BLaER1 (cell line): ENCODE measurements around the gene TUBA4A.

ENCODE experiments used
- H3K27ac ChIP-seq: shearing (Covaris generic); formaldehyde crosslinking; 2 replicates; pipeline ENCODE4 v1.8.1; 2022
- H3K27me3 ChIP-seq: shearing (Covaris generic); formaldehyde crosslinking; 2 replicates; pipeline ENCODE4 v1.8.1; 2022
- H3K36me3 ChIP-seq: shearing (Covaris generic); formaldehyde crosslinking; 2 replicates; pipeline ENCODE4 v1.8.1; 2022
- H3K4me1 ChIP-seq: shearing (Covaris generic); formaldehyde crosslinking; 2 replicates; pipeline ENCODE4 v1.8.1; 2022
- H3K4me2 ChIP-seq: shearing (Covaris generic); formaldehyde crosslinking; 2 replicates; pipeline ENCODE4 v1.8.1; 2022
- H3K4me3 ChIP-seq: shearing (Covaris generic); formaldehyde crosslinking; 2 replicates; pipeline ENCODE4 v1.8.1; 2022
- H3K9ac ChIP-seq: shearing (Covaris generic); formaldehyde crosslinking; 2 replicates; pipeline ENCODE4 v1.8.1; 2022
- H3K9me3 ChIP-seq: shearing (Covaris generic); formaldehyde crosslinking; 2 replicates; pipeline ENCODE4 v1.8.1; 2022
- H4K20me1 ChIP-seq: shearing (Covaris generic); formaldehyde crosslinking; 2 replicates; pipeline ENCODE4 v1.8.1; 2022
- Cebpa-rat ChIP-seq: shearing (Covaris generic); IDR thresholded peaks from 2 replicates; pipeline ENCODE4 v1.8.1; 2022

Gene TUBA4A

GRCh38 chr2:219281588-219281987, 27.9 kb upstream of the TUBA4A start:
- Histone ChIP-seq H3K4me3 (no peak overlapping the region; the same call in 1 of the 2 replicates), H3K4me2 (peak overlapping the region; percentile 99), H4K20me1 (peaks cover 30% of the 10 kb centered on the region; the same call in 1 of the 2 replicates), H3K9ac (peak overlapping the region; percentile 49; the same call in 1 of the 2 replicates), H3K4me1 (peaks cover 88% of the 10 kb centered on the region), H3K36me3 (peaks cover 9% of the 10 kb centered on the region; the same call in 1 of the 2 replicates), H3K27ac (0 out of 2 replicates have a peak overlapping the region, but pooled peaks have one; percentile 10), H3K9me3 (no peaks in the 10 kb centered on the region), H3K27me3 (no peaks in the 10 kb centered on the region)
- TF ChIP-seq Cebpa-rat, result no peak

DNA sequence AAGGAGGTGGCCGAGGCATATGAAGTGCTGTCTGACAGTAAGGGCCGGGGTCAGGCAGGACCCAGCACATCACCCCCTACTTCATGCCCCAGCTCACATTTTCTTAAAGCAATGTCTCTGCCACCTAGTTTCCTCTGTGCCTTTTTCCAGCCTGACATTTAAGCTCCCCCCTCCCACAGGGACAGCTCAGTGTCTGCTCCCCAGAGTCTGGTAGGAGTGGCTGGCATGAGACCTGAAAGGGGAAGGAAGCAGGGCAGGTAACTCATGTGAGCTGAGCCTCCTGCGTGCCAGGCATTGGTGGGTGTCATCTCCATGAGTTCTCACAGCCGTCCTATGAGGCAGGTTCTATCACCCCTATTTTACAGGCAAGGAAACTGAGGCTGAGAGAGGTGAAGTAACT, 26.9 kb upstream of the TUBA4A start:
- no peaks in the 10 kb centered on the region for H3K9me3 ChIP-seq
- peak overlapping the region; percentile 74; the same call in 1 of the 2 replicates for H3K4me3 ChIP-seq
- H3K27me3 ChIP-seq, result no peaks in the 10 kb centered on the region
- no peak overlapping the region for H3K27ac ChIP-seq
- H3K9ac ChIP-seq, result peak overlapping the region; percentile 49
- no peak for TF ChIP-seq Cebpa-rat
- H3K36me3 ChIP-seq, result peaks cover 9% of the 10 kb centered on the region; the same call in 1 of the 2 replicates
- peak overlapping the region; percentile 99 for H3K4me2 ChIP-seq
- H3K4me1 ChIP-seq, result peaks cover 79% of the 10 kb centered on the region
- H4K20me1 ChIP-seq, result peaks cover 30% of the 10 kb centered on the region; the same call in 1 of the 2 replicates

DNA sequence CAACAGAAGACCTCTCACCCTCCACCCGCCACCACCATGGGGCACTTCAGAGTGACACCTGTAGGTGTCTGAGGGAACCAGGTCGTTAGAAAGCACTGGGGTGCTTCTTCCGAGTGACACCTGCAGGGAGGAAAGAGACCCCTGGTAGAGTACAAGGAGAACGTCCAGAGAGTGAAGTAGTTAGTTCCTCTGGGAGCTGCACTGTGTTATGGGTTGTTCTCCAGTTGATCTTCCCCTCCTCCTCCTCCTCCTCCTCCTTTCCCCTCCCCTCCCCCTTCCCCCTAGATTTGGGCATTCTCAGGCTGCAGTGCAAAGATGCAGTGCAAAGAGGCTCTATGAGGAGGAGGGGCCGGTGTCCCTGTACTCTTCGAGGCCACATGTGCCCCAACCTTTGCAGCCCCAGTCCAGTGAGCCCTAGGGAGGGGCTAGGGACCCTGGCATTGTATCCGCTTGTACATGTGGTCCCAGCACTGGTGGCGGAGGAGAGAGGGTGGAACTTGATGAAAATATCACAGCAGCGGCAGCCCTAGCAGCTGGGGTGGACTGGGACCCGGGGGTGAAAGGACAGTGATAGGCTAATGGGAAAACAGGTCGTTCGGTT, 26.3 kb upstream of the TUBA4A start:
- Histone ChIP-seq H3K9ac (peak overlapping the region; percentile 85), H3K27ac (peak overlapping the region; percentile 91), H3K9me3 (no peaks in the 10 kb centered on the region), H3K27me3 (no peaks in the 10 kb centered on the region), H3K4me2 (peak overlapping the region; percentile 99), H4K20me1 (peaks cover 28% of the 10 kb centered on the region; the same call in 1 of the 2 replicates), H3K4me3 (peak overlapping the region; percentile 74), H3K4me1 (peaks cover 73% of the 10 kb centered on the region), H3K36me3 (peaks cover 9% of the 10 kb centered on the region; the same call in 1 of the 2 replicates)
- no peak for TF ChIP-seq Cebpa-rat

- H3K4me3 ChIP-seq, result peak within 1 kb of the TSS; percentile 74
- H3K27ac ChIP-seq, result peak within 1 kb of the TSS; percentile 91
- H3K27me3 ChIP-seq, result no peaks in the 10 kb centered on the region
- peak within 1 kb of the TSS; percentile 85 for H3K9ac ChIP-seq
- H4K20me1 ChIP-seq, result peaks cover 21% of the 10 kb centered on the region; the same call in 1 of the 2 replicates
- H3K9me3 ChIP-seq, result no peaks in the 10 kb centered on the region
- peaks cover 3% of the 10 kb centered on the region; the same call in 1 of the 2 replicates for H3K36me3 ChIP-seq
- H3K4me2 ChIP-seq, result peak within 1 kb of the TSS; percentile 99
- peaks cover 66% of the 10 kb centered on the region for H3K4me1 ChIP-seq
- TF ChIP-seq Cebpa-rat, result no peak
Observed at GRCh38 chr2:219279151-219279915, 25.6 kb upstream of the TUBA4A start, which contains the start of gene DNAJB2. Gene DNAJB2, plus strand, starts transcription at chr2:219279366. Its CDS starts 468 bp downstream, at chr2:219279834.

DNA sequence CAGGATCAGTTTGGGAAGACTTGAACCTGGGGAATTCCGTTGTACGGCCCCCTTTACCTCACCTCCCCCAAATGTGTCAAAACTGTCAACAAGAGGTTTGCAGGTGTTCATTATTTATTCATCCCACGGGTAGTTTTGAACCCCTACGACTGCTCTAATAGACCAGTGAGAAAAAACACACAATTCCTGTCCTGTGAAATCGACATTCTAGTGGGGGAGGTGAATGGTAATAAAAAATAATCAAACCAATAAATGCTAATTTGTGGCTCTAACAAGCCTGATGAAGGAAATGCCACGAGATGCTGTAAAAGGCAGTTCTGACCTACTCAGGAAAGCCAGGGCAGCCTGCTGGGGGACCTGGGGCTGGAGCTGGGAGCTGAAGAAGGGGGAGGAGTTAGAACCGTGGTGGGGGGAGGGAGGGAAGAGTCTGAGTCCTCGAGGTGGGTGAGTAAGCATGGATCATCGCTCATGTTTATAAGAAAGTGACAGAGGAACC, 25.0 kb upstream of the TUBA4A start:
- Histone ChIP-seq H3K4me1 (peaks cover 60% of the 10 kb centered on the region), H3K27ac (peak overlapping the region; percentile 76)
- no peak for TF ChIP-seq Cebpa-rat

DNA sequence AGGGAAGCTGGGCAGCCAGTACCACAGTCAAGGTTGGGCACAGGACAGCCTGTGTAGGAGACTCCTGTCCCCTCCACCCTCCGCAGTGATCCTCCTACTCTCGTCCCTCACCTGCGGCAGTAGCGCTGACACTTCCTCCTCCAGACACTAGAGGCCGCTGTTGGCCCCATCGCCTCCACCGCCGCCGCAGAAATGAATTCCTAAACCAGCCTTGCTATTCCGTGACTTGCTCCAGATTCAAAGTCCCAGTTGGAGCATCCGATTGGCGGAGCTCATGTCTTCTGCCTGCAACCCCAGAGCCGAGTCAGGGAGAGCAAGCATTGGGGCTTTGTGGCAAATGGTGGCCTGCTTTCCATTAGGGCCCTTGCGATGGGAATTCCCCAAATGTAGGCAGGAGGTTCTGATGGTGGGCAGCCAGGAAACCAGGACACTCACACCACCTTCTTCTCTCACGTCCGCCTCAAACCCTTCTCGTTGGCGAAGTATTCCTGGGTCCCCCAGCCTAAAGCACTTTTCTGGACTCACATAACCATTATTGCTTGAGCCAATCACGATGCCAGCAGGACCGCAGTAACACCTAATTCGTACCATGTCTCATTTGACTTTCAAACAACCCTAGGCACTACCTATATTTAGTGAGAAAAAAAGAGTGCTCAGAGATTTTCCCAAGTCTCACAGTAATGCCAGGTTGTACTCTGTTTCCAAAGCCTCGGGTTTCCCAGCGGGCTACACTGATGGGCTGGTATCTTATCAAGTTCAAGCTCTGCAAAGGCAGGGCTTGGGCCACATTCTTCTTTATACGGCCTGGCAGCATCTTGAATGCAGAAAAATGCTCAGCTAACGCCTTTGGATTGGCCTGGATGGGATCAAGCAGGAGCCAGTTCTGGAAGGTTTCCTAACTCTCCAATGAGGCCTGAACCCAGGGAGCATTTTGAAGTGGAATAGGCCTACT, 24.3 kb upstream of the TUBA4A start:
- peak overlapping the region; percentile 85; the same call in 1 of the 2 replicates for H3K9ac ChIP-seq

More for the DNA sequence above, 25.0 kb upstream of the TUBA4A start:
- H3K27me3 ChIP-seq, result no peaks in the 10 kb centered on the region
- no peaks in the 10 kb centered on the region for H3K9me3 ChIP-seq
- peak overlapping the region; percentile 74 for H3K4me3 ChIP-seq
- H4K20me1 ChIP-seq, result peaks cover 19% of the 10 kb centered on the region; the same call in 1 of the 2 replicates
- peak overlapping the region; percentile 85 for H3K9ac ChIP-seq
- peak overlapping the region; percentile 79 for H3K4me2 ChIP-seq
- H3K36me3 ChIP-seq, result no peaks in the 10 kb centered on the region

GRCh38 chr2:219274361-219274921, 20.7 kb upstream of the TUBA4A start:
- H3K27ac ChIP-seq, result no peak overlapping the region
- no peaks in the 10 kb centered on the region for H3K27me3 ChIP-seq
- H3K4me2 ChIP-seq, result no peak overlapping the region
- H3K9ac ChIP-seq, result no peak overlapping the region
- peaks cover 17% of the 10 kb centered on the region for H3K4me1 ChIP-seq
- no peaks in the 10 kb centered on the region for H3K9me3 ChIP-seq
- no peaks in the 10 kb centered on the region for H3K36me3 ChIP-seq
- H4K20me1 ChIP-seq, result no peaks in the 10 kb centered on the region
- no peak overlapping the region for H3K4me3 ChIP-seq
- no peak for TF ChIP-seq Cebpa-rat

More for the DNA sequence above, 24.3 kb upstream of the TUBA4A start:
- H3K27ac ChIP-seq, result peak overlapping the region; percentile 76; the same call in 1 of the 2 replicates
- H3K9me3 ChIP-seq, result no peaks in the 10 kb centered on the region
- peaks cover 52% of the 10 kb centered on the region for H3K4me1 ChIP-seq
- H3K27me3 ChIP-seq, result no peaks in the 10 kb centered on the region
- peaks cover 16% of the 10 kb centered on the region; the same call in 1 of the 2 replicates for H4K20me1 ChIP-seq
- no peaks in the 10 kb centered on the region for H3K36me3 ChIP-seq
- H3K4me3 ChIP-seq, result 0 out of 2 replicates have a peak overlapping the region, but pooled peaks have one; percentile 74
- TF ChIP-seq Cebpa-rat, result no peak
- H3K4me2 ChIP-seq, result peak overlapping the region; percentile 79

DNA sequence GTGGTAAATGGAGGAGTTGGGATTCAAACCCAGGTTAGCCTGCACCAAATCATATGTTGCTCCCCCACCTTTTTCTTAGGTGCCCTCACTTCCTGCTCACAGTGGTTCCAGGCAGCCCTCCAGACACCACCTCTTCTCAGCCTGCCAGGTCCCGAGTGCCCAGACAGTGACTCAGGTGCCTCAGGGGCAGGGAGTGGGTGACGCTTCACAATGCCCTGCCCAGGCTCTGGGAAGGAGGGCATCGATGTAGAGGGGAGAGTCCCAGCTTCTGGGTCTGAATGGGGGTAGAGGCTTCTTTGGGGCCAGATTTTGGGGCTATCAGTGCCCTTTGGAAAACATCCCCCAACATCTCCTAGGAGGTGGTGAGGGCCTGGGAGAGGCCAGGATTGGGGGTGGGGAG, 20.2 kb upstream of the TUBA4A start:
- Histone ChIP-seq H3K9me3 (no peaks in the 10 kb centered on the region), H3K36me3 (no peaks in the 10 kb centered on the region), H3K4me3 (no peak overlapping the region), H3K27me3 (no peaks in the 10 kb centered on the region), H3K4me1 (peaks cover 16% of the 10 kb centered on the region), H4K20me1 (no peaks in the 10 kb centered on the region), H3K27ac (no peak overlapping the region), H3K4me2 (no peak overlapping the region), H3K9ac (no peak overlapping the region)
- TF ChIP-seq Cebpa-rat, result no peak
